Thoracic aorta (tissue), 2 donors: Measurements from ENCODE around the gene NYAP2. TPM values are rescaled to one million over a fixed set of nuclear protein-coding genes. Genes with fewer than 3 reads are reported as not detected.

Experiments
- ATAC-seq: fragments of 150-250 bp; one replicate; pipeline ENCODE4 v1.8.0; 2017; ENCODE audit warnings: low read depth; ENCODE audit not compliant: insufficient number of reproducible peaks, low FRiP score
- DNase-seq: peaks from one replicate; pipeline ENCODE4 v3.0.0-alpha.2; 2020; ENCODE audit warnings: low spot score
- H3K27ac ChIP-seq, 2 donors: fragments of 200-600 bp; sonication (generic); 1 replicate in 1 of 2; 2 replicates in 1 of 2; pipeline ENCODE4 v1.5.1; 2016; ENCODE audit warnings: mild to moderate bottlenecking in 2 of 2, moderate library complexity in 2 of 2
- H3K27me3 ChIP-seq: fragments of 200-600 bp; sonication (generic); replicated peaks from 2 replicates; pipeline ENCODE4 v1.6.0; 2016; ENCODE audit warnings: mild to moderate bottlenecking; ENCODE audit not compliant: insufficient read depth
- H3K36me3 ChIP-seq: fragments of 200-600 bp; sonication (generic); one replicate; pipeline ENCODE4 v1.5.1; 2016
- H3K4me1 ChIP-seq, 2 donors: fragments of 200-600 bp; sonication (generic); 1 replicate in 1 of 2; 2 replicates in 1 of 2; pipeline versions ENCODE4 v1.5.1 to v1.6.0; 2016; ENCODE audit warnings: low read depth in 2 of 2, mild to moderate bottlenecking in 1 of 2; ENCODE audit not compliant: control insufficient read depth in 1 of 2
- H3K4me3 ChIP-seq: fragments of 200-600 bp; sonication (generic); 2 replicates; pipeline ENCODE4 v1.5.1; 2016; ENCODE audit warnings: mild to moderate bottlenecking
- H3K9me3 ChIP-seq: fragments of 200-600 bp; sonication (generic); 2 replicates; pipeline ENCODE4 v1.5.1; 2016
- total RNA-seq, 2 donors: library from RNA; depleted of rRNA; stranded (reverse); fragments of >200 nt; gene quantifications; one replicate each; pipeline versions ENCODE4 v1.1.0 to v1.2.3, GENCODE V29; 2016
- TF ChIP-seq, protein P1 (sequence below): fragments of 200-600 bp; sonication (generic); IDR thresholded peaks from one replicate; pipeline ENCODE4 v1.5.1; 2019; ENCODE audit warnings: antibody characterized with exemption

NYAP2 gene
- total RNA-seq, 2 donors from 2014 or later = 0.14 TPM; not detected in 1

GRCh38 chr2:225608136-225608535 is 208.6 kb downstream of the NYAP2 start:
- TF ChIP-seq, protein P1, sequence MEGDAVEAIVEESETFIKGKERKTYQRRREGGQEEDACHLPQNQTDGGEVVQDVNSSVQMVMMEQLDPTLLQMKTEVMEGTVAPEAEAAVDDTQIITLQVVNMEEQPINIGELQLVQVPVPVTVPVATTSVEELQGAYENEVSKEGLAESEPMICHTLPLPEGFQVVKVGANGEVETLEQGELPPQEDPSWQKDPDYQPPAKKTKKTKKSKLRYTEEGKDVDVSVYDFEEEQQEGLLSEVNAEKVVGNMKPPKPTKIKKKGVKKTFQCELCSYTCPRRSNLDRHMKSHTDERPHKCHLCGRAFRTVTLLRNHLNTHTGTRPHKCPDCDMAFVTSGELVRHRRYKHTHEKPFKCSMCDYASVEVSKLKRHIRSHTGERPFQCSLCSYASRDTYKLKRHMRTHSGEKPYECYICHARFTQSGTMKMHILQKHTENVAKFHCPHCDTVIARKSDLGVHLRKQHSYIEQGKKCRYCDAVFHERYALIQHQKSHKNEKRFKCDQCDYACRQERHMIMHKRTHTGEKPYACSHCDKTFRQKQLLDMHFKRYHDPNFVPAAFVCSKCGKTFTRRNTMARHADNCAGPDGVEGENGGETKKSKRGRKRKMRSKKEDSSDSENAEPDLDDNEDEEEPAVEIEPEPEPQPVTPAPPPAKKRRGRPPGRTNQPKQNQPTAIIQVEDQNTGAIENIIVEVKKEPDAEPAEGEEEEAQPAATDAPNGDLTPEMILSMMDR = no peak
- no peak for DNase-seq
- Histone ChIP-seq H3K27ac (no peak overlapping the region), H3K4me1 (no peaks in the 10 kb centered on the region), H3K9me3 (no peaks in the 10 kb centered on the region), H3K4me3 (no peak overlapping the region), H3K27me3 (no peaks in the 10 kb centered on the region), H3K36me3 (no peaks in the 10 kb centered on the region)
- ATAC-seq = no peak

- TF ChIP-seq, protein P1 = no peak
- ATAC-seq (no peak), DNase-seq (no peak)
- no peaks in the 10 kb centered on the region for H3K36me3 ChIP-seq
- no peaks in the 10 kb centered on the region for H3K4me1 ChIP-seq
- no peaks in the 10 kb centered on the region for H3K9me3 ChIP-seq
- no peak overlapping the region for H3K27ac ChIP-seq
- H3K4me3 ChIP-seq = no peak overlapping the region
- H3K27me3 ChIP-seq = no peaks in the 10 kb centered on the region
Measured at GRCh38 chr2:225612636-225613035, 213.1 kb downstream of the NYAP2 start.

- TF ChIP-seq, protein P1 = no peak
- no peak overlapping the region for H3K4me3 ChIP-seq
Measured at GRCh38 chr2:225614915-225615314, 215.4 kb downstream of the NYAP2 start.

GRCh38 chr2:225615514-225615913 is 216.0 kb downstream of the NYAP2 start:
- DNase-seq = no peak
- no peak for ATAC-seq
- H3K36me3 ChIP-seq = no peaks in the 10 kb centered on the region

More at GRCh38 chr2:225614915-225615314, 215.4 kb downstream of the NYAP2 start:
- no peak overlapping the region for H3K27ac ChIP-seq
- no peaks in the 10 kb centered on the region for H3K9me3 ChIP-seq
- H3K27me3 ChIP-seq = no peaks in the 10 kb centered on the region
- DNase-seq (no peak), ATAC-seq (no peak)
- no peaks in the 10 kb centered on the region for H3K4me1 ChIP-seq
- H3K36me3 ChIP-seq = no peaks in the 10 kb centered on the region

DNA sequence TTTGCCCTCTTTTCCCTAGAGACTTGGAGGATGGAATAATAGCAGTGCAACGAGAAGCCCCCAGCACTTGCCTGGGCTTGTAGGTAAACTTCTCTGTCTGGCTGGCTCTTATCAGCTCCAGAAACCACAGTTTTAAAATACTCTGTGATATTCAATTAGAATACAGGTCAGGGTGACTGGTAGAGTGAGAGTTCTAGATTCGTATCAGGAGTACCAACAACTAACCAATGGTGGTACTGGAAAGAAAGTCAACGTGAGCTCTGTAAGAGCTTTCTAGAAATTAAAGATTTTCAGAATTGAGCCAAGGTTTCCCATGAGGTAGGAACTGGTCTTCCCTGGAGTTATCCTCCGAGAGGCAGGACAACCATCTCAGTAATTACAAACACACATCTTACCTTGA is 216.9 kb downstream of the NYAP2 start:
- no peaks in the 10 kb centered on the region for H3K36me3 ChIP-seq
- no peaks in the 10 kb centered on the region for H3K4me1 ChIP-seq
- no peaks in the 10 kb centered on the region for H3K27me3 ChIP-seq
- no peak overlapping the region for H3K4me3 ChIP-seq
- DNase-seq (no peak), ATAC-seq (no peak)
- no peaks in the 10 kb centered on the region for H3K9me3 ChIP-seq
- no peak overlapping the region for H3K27ac ChIP-seq
- TF ChIP-seq, protein P1 = no peak

More at GRCh38 chr2:225615514-225615913, 216.0 kb downstream of the NYAP2 start:
- Histone ChIP-seq H3K4me1 (no peaks in the 10 kb centered on the region), H3K27me3 (no peaks in the 10 kb centered on the region), H3K27ac (no peak overlapping the region), H3K9me3 (no peaks in the 10 kb centered on the region), H3K4me3 (no peak overlapping the region)
- TF ChIP-seq, protein P1 = no peak
